ENCODE results near the gene LTO1.

Gene LTO1

GRCh38 chr11:69646493-69647389 lies 28.4 kb downstream of the LTO1 start:
- POLR2A ChIA-PET: no interaction called here
- DNase-seq (ENCODE audit: extremely low spot score): no peak
- TF ChIP-seq, protein P1, sequence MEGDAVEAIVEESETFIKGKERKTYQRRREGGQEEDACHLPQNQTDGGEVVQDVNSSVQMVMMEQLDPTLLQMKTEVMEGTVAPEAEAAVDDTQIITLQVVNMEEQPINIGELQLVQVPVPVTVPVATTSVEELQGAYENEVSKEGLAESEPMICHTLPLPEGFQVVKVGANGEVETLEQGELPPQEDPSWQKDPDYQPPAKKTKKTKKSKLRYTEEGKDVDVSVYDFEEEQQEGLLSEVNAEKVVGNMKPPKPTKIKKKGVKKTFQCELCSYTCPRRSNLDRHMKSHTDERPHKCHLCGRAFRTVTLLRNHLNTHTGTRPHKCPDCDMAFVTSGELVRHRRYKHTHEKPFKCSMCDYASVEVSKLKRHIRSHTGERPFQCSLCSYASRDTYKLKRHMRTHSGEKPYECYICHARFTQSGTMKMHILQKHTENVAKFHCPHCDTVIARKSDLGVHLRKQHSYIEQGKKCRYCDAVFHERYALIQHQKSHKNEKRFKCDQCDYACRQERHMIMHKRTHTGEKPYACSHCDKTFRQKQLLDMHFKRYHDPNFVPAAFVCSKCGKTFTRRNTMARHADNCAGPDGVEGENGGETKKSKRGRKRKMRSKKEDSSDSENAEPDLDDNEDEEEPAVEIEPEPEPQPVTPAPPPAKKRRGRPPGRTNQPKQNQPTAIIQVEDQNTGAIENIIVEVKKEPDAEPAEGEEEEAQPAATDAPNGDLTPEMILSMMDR (IDR thresholded peaks at IDR 0.05; ENCODE audit: control extremely low read depth, extremely low read depth, low read depth, missing control alignments): no peak
- CTCF ChIA-PET: interaction anchor here (2.0 to 5.1 kb wide), 2 partner anchors 23 to 545 kb away, joined by 6 to 62 read pairs; no protein-coding TSS in a partner anchor

DNA sequence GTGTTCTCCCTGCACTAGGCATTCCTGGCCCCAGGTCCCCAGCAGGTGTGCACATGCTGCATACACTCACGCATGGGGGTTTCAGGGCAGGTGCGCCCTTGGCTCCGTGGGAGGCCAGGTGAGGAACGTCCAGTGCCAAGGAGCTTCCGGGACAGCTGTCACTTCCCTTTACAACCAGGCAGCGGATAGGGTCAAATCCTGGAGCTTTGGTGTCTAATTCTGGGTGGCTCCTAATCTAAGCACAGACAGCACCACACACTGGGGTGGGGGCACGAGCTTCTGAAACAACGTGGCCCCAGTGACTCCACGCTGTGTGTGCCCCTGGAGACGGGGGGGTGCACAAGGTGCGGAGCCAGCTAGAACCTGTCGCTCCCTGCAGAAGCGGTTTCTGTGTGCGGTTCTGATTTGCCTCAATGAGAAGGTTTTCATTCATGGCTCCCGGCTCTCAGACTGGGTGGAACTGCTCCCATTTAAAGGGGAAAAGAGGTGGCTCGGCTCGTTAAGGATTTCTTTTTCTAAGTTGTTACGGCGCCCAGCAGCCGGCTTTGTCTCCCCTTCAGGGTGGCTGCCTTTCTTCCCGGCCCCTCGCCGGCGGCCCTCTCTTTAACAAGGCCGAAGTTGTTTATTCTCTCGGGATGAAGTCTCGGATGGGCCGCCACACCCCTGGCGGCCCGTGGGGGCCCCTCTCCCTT lies 29.2 kb downstream of the LTO1 start:
- TF ChIP-seq, protein P1 (IDR thresholded peaks at IDR 0.05; ENCODE audit: control extremely low read depth, extremely low read depth, low read depth, missing control alignments): no peak
- ChIA-PET POLR2A (no interaction called here), CTCF (interaction anchor here (2.0 to 5.1 kb wide), 2 partner anchors 24 to 544 kb away, joined by 6 to 62 read pairs; no protein-coding TSS in a partner anchor)
- no peak for DNase-seq (ENCODE audit: extremely low spot score)

- TF ChIP-seq, protein P1 (IDR thresholded peaks at IDR 0.05; ENCODE audit: control extremely low read depth, extremely low read depth, low read depth, missing control alignments): no peak
- ChIA-PET POLR2A (no interaction called here), CTCF (interaction anchor here (1.5 to 5.1 kb wide), 9 partner anchors 10 to 543 kb away, joined by 4 to 62 read pairs (median 6); no protein-coding TSS in a partner anchor)
- no peak for DNase-seq (ENCODE audit: extremely low spot score)
Observed at GRCh38 chr11:69644962-69645675, 30.0 kb downstream of the LTO1 start.

DNA sequence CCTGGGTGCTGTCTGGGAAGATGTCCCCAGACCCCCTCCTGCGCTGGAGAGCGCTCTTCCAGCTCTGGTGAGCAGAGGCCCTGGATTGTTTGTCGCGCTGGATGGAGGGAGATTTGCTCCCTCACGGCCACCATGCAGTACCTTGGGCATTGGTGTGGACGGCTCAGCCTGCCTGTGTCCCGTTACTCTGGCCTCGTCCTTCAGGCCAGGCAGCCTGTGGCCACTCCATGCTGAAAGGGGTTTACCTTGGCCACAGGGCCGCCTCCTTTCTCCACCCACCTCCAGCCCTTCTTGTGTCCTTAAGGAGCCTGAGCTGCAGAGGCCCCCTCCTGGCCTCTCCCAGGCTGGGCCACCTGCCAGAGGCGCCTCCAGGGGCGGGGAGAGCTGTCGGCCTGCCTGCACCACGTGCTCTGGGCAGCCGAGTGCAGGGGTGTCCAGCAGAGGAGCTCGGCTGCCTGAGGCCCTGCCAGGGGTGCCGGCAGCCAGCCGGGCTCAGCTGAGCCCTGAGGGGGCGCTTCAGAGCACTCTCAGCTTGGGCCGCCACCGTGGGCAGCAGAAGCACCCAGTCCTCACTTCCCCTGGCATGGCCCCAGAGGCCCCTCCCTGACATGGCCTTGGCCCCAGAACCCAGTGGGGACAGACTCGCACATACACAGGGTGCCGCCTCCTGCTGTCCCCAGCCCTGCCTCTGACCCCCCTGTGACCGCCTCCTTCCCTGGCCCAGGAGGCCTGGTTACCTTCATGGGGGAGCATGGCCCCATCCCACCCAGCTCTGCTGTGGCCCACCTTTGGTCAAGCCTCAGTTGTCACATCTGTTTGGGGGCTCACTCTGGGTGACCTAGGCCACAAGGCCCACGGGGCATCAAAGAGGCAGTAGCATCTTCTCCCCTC lies 30.8 kb downstream of the LTO1 start:
- DNase-seq (ENCODE audit: extremely low spot score): no peak
- ChIA-PET CTCF (interaction anchor here (1.1 to 5.1 kb wide), 12 partner anchors 9 to 1348 kb away, joined by 3 to 62 read pairs (median 6); no protein-coding TSS in a partner anchor), POLR2A (no interaction called here)
- TF ChIP-seq, protein P1 (IDR thresholded peaks at IDR 0.05; ENCODE audit: control extremely low read depth, extremely low read depth, low read depth, missing control alignments): no peak

DNA sequence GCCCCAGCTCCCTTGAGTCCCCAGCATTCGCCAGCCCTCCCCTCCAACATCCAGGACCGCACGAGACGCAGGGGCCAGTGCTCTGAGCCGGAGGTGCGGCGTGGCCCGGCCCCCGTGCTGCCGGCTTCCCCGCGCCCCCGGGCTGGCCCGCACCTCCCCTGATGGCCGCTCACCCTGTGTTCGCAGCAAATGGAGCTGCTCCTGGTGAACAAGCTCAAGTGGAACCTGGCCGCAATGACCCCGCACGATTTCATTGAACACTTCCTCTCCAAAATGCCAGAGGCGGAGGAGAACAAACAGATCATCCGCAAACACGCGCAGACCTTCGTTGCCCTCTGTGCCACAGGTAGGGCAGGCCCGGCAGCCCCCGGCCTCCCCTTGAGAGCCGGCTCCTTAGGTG lies 31.5 kb downstream of the LTO1 start:
- TF ChIP-seq, protein P1 (IDR thresholded peaks at IDR 0.05; ENCODE audit: control extremely low read depth, extremely low read depth, low read depth, missing control alignments): no peak
- no peak for DNase-seq (ENCODE audit: extremely low spot score)
- ChIA-PET CTCF (interaction anchor here (1.1 to 5.1 kb wide), 15 partner anchors 8 to 1347 kb away, joined by 3 to 62 read pairs (median 4); no protein-coding TSS in a partner anchor), POLR2A (no interaction called here)

All from GM10248 (cell line).